RKO (cell line): Measurements from ENCODE around the gene RGS17.

Source experiments
- DNase-seq: peaks from one replicate; pipeline ENCODE4 v3.0.0-alpha.2; 2016; ENCODE audit warnings: low spot score

The RGS17 gene

DNA sequence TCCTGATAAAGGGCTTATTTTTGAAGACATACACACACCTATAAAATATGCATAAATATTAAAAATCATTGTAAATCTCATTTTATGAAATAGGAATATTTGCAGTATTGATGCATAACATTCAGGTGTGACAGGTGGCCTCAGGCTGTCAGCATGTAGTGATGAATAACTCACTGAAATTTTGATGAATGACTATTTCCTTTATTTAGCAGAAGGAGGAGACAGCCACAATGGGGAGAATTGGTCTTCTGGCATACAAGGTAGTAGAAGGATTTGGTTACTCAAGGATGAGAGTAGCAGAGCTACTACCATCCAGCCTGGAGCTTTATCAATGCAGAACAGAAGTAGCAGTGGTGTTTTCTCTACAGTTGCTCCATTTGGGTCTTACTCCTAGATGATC, 47.2 kb downstream of the RGS17 start:
- DNase-seq = no peak

DNA sequence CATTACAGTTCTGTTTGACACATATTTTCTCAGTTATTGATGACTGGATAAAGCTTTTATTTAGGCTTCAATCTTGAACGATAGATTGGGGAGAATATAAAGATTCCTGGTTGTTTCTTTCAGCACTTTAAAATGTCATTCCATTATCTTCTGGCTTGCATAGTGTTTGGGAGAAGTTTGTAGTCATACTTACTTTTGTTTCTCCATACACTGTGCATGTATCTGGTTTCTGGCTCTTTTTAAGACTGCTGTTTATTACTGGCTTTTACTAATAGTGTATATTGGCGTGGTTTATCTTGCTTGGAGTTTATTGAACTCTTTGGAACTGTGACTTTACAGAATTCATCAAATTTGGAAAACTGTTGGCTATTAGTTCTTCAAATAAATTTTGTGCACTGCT, 49.2 kb downstream of the RGS17 start:
- no peak for DNase-seq

DNA sequence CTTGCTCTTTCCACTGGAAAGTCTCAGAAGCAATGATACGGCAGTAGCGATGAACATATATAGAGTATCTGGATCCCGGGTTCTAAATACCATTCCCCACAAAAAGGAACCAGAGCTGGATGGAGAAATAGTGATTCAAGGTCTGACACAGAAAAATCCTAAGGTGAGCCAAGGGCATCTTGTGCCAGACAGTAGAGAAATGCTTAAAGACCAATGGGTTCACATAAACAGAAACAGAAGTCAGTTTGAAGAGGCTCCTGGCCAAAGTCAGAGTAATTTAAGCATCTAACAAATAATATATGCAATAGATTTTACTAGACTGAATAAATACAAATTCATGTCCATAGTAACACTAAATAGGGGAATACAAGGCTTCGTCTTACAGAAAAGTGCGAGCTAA, 54.7 kb downstream of the RGS17 start:
- no peak for DNase-seq

DNA sequence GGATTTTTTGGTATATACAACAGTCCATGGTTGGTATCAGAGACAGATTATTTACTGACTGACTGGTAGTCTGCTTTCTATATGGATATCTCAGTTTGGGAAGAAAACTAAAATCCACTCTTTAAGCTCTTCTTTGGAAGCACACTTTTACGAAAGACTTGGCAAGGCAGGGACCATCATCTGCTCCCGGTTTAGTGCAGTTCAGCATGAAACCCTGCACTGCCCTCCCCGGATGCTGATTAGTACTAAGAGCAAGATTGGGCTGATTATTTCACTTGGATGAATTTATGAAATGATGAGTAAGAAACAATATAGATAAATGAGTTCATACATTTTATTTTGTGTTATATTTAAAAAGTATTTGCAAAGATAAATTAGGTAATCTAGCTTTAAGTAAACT, 56.3 kb downstream of the RGS17 start:
- no peak for DNase-seq

DNA sequence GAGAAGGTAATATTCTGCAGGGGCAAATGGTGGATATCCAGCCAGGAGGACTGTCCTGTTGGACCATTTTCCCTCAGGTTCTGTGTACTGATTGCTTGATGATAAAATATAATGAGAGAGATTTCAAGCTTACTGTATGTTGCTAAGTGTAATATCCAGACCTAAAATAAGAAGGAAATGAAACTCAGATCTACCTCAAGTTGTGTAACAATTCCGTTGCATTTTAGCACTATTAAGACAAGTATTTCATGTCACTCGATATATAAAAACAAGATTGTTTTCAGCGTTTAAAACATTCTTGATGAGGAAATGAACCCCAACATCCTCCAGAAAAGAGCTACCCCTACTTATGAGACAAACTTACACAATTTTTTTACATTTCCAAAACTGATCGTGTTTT, 57.2 kb downstream of the RGS17 start:
- no peak for DNase-seq

DNA sequence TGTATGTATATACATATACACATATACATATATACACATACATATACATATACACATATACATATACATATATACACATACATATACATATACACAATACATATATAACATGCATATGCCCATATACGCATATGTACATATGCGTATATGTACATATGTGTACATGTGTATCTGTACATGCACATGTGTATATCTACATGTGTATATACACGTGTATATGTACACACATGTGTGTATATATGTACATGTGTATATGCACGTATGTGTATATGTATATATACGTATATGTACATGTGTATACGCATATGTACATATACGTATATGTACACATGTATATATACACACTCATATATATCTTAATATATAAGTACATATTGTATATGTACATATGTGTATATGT, 60.3 kb downstream of the RGS17 start:
- DNase-seq = no peak

DNA sequence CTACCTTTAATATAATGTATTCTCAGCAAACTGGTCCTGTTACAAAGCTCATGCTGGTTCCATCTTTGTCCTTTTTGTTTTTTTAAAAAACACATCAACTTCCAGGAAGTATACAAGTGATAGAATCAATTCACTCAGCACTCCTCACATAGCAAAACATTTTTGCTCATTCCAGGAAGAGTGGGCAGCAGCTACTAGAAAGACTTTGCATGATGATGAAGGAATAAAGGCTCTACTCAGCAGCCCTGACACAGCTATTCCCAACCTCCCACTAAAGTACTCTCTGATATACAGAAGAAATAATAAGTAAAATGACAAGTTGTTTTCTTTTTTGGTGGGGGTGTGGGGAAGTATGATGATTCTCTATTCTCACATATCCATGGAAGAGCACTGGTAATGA, 61.2 kb downstream of the RGS17 start:
- DNase-seq = no peak

DNA sequence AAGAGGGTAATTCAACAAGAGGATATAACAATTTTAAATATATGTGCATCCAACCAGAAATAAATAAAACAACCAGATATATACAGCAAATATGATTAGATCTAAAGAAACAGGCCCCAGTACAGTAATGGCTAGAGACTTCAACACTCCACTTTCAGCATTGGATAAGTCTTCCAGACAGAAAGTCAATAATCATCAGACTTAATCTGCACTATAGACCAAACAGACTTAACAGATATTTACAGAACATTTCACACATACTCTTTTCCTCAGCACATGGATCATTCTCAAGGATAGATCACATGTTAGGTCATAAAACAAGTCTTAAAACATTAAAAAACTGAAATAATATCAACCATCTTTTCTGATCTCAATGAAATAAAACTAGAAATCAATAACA, 65.9 kb downstream of the RGS17 start:
- DNase-seq = no peak

DNA sequence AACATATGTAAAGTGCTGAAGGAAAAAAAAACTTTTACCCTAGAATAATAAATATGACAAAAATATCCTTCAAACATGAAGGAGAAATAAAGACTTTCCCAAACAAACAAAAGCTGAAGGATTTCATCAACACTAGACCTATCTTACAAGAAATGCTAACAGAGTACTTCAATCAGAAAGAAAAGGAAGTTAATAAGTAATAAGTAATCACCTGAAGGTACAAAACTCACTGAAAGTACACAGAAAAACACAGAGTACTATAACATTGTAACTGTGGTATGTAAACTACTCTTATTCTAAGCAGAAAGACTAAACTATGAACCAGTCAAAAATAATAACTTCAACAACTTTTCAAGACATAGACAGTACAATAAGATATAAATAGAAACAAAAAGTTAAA, 67.1 kb downstream of the RGS17 start:
- no peak for DNase-seq

DNA sequence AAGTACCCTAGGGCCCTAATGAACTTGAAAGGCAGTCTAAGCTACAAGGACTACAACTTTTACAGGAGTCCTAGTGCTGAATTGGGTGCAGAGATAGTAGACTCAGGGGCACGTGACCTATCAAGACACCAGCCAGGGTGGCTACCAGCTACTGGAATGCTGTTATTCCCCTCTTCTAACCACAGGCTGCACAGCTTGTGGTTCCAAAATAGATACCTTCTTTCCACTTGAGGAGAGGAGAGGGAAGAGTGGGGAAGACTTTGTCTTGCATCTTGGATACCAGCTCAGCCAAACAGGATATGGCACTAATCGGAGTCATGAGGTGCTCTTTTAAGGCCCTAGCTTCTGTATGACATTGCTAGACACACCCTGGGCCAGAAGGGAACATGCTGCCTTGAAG, 68.6 kb downstream of the RGS17 start:
- DNase-seq = no peak

DNA sequence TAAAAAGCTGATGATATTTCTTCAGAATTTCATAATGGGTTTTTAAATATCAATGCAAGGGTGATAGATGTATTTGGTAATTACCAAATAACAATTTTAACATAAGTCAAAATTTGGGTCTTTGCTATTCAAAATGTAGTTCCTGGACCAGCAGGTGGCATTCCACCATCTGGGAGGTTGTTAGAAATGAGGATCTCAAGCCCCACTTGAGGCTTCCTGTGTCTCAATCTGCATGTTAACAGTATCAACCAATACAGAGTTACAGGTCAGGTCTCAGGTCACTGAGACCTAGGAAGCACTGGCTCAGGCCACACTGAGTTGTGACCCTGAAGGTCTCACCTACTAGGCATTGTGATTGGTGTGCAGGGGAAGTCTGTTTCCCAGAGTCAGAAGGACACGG, 71.3 kb downstream of the RGS17 start:
- DNase-seq = no peak

DNA sequence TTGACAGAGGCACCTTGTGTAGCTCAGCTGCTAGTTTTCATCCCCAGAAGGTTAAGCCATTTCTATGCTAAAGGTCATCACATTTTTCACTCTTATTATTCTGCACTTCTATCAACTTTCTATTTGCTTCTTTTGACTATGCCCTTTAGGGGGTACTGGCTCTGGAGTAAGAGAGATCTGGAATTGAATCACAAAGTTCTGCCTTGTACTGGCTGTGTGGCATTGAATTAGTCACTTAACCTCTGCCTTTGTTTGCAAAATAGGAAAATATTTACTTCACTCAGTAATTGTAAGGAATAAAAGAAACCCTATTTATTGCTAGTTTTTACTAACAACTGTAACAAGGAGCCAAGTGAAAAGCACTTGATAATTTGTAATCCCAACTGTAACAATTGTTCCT, 71.8 kb downstream of the RGS17 start:
- DNase-seq = no peak

DNA sequence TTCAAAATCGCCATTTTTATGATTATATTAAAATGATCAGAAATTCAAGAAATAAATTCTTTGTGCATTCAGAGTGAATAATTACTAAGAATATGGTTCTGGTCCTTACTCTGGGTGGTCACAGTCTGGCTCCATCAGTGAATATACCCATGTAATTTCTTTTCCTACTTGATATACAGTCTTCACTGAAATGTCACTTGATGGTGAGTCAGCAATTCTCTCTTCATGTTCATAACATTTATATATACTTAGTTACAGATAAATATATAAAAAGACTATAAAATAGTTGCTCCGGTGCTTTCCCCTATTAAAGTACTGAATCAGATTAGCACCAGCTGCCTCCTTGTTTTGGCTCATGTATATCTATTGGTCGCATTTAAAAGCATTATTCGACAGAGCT, 72.2 kb downstream of the RGS17 start:
- DNase-seq = no peak

DNA sequence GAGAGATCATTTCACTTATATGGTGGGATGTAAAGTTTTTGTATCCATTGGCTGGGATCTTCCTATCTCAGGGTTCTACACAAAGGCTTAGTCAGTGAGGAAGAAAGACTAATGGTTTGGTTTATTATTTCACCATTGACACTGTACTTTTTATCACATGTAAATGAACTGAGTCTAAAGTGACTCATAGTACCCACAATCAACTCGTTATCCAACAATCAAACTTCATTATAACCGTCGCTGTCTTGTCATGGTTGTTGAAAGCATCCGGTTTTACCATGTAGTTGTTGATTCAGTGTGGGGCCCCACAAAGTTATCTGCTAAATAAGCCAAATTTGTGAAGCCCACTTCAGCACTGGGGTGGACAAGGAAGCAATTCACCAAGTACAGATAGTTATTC, 72.8 kb downstream of the RGS17 start:
- no peak for DNase-seq

DNA sequence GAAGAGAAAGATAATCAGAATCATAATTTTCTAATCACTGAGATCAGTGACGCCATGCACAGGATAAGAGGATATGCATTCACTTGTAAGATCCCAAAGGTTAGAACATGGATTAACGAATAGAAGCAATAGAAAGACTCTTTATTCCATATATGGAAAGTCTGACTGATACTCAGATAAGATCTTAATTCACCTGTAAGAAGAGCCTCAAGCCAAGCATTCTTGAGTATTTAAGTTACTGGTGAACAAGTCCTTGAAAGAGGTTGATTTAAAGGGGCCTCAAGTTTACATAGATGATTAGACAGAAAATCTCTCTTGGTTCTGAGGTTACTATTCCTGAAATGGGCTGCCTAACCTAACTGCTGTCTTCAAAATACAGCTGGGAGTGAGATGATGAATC, 74.8 kb downstream of the RGS17 start:
- no peak for DNase-seq

DNA sequence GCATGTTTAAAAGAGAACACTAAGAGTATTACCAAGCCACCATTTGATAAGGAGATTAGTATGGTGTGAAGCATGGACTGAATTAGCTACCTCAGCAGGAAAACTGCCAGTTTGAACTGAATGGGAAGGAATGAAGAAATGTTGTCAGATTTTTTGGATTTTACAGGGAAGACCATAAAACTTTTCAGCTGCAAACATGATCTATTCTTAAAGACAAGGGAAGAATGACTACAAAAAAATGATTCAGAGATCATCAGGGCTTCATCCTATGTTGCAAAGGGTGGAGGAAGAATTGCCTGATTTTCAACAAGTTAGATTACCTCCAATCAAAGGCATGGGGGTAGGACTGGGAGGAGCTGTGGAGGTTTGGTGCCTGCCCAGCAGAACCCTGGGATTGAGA, 79.3 kb downstream of the RGS17 start:
- DNase-seq = no peak

DNA sequence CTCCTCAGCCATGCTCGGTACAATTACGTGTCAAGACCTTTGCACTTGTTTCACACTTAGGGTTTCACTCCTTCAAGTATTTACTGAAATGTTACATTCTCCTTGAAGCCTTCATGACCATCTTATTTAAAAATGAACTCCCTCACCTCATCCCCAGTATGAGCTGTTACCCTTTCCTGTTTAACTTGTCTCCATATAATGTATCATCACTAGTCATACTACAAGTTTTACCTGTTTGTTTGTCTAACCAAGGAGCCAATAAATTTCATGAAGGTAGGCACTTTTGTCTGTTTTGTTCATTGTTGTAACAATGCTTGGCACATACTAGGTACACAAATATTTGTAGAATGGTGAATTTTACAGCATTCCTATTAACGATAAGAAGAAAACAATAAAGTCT, 82.5 kb downstream of the RGS17 start:
- DNase-seq = no peak

DNA sequence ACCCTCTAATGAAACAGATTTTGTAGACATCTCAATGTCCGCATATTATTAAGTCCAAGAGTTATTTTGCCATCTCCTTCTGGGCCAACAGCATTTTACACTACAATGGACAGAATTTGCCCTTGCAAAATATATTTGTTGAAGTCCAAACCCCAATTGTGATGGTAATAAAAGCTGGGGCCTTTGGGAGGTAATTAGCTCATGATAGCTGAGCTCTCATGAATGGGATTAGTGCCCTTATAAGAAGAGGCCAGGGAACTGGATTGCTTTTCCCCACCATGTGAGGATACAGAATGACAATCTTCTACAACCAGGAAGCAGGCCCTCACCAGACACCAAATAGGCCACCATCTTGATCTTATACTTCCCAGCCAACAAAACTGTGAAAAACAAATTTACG, 83.7 kb downstream of the RGS17 start:
- no peak for DNase-seq

DNA sequence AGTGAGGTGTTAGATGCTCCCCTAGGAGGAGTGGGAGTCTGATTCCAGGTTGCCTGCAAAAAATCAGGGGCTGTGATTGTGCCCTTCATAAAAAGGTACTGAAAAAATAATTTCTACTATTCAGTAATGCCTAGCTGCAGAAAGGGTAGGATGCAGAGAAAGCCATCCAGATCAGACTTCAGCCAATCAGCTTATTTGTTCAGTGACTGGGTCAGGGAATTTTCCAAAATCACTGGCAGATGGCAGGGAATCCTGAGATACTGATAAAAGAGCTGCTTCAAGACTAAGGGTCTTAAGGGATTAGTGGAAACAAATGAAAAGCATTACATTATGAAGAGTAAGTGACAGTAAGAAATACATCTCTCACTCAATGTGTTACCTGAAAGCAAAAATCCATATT, 85.8 kb downstream of the RGS17 start:
- no peak for DNase-seq

DNA sequence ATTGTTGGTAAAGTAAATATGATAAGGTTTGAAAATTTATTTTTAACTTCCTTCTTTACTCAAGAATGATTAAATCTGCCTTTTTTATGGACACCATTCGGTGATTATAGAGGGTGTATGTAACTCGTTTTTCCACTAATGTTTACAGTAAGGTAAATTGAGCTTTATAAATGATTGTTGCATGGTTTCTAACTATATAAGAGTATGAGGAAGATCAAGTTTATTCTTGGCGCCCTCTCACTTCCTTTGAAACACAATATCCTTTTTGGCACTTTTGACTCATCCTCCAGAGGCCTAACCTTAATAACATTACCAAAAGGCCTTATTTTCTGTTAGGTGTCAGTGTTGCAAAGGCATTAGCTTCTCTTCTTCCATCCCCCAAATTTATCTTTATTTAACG, 86.8 kb downstream of the RGS17 start:
- DNase-seq = no peak

DNA sequence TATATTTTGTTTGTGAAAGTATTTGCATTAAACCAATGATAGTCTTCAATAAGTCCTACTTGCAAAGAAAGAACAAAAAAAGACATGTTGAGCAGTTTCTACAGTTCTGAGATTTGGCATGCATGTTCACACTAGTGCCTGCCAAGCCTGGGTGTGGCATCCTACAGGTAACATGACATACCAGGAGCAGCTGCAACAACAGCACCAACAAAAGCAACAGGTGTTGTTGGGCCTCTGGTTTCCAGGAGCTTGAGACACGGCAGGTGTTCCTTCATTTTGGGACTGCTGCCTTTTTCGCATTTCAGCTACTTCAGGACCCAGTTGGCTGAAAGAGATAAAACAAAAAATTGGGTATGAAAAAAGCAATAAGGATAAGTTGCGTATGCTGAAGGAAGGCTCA, 87.4 kb downstream of the RGS17 start:
- DNase-seq = no peak

DNA sequence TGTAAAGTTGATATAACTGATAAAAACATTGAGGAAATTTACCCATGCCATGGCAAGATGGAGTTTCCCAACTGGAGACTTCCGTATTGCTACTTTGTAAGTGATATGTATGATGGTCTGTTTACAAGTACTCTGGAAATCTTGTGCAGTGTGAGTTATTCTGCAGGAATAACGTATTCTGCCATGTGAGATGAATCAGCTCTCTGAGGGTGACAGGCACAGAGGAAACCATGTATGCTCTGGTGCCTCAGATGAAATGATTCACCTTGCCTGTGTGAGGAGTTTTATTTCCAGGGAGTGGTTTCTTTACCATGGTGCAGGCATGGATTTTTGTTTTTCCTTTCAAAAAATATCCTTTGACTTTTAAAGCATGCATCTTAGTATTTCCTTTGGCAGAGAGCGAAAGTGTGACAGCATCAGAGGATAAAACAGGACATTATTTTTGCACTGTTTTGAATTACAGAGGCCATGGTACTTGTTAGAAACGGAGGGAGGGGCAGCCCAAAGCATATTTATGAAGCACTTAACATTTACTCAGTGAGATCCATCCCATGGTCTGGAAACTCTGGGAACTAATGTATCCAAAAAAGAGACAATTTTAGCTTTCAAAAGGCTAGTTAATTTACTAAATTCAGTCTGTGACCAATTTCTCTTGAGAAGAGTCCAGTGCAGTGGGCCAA, 92.6 kb downstream of the RGS17 start:
- peak; percentile 49 for DNase-seq

DNA sequence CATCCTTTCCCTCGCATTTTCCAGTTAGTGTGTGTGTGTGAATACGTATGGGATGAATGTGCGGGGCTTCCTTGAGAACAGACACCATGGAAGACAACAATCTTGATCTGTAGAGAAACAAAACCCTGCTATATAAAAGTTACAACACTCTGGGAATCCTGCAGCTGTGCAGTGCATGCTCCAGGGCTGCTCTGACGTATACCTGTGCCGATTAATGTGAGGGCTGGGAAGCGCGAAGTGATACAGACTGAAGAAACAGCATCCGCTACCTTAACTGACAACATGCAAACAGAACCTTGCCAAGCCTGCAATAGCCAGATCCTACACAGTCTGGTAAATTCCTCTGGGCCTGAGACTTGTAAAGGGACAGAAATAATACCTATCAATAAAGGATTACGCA, 96.9 kb downstream of the RGS17 start:
- DNase-seq = no peak

DNA sequence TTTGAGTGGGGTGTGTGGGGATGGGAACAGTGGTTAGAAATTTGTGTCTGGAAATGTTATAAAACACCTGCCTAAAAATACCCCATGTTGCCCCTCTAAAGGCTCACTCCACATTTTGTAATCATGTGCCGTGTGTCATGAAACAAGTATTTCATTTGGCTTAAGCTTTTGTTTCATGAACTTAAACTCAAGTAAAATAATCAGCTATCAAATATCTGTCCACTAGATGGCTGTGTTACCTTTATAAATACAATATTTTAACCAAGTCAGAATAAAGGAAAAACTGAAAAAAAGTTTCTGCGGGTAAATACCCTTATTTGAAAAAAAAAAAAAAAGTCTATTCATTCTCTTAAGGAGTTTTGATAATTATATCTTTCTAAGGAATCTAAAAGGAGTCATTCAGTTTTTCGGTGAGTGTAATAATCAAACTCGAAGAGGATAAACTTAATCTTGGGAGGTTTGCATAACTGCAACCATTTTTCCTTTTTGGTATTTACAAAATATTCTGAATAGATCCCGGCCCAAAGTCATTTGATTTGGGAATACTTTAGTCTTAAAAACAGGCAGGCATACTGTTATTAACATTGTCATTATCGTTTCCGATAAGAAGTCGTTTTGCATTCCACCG, 98.7 kb downstream of the RGS17 start:
- peak; percentile 64 for DNase-seq
